Nephron (organoid): Measurements from ENCODE around the gene SEMA3G.

Experiments used
- H3K27ac Mint-ChIP-seq, 3 experiments: 2 replicates each; pipeline ENCODE4 v1.8.0; 2020; ENCODE audit warnings: mixed read lengths in 3 of 3, mild to moderate bottlenecking in 2 of 3, moderate library complexity in 1 of 3
- H3K27me3 Mint-ChIP-seq: 2 replicates; pipeline ENCODE4 v1.8.0; 2021; ENCODE audit warnings: low read depth, mild to moderate bottlenecking, moderate library complexity, mixed read lengths
- H3K36me3 Mint-ChIP-seq: 2 replicates; pipeline ENCODE4 v1.8.0; 2020; ENCODE audit warnings: low read depth, mixed read lengths
- H3K4me1 Mint-ChIP-seq: 2 replicates; pipeline ENCODE4 v1.8.0; 2020; ENCODE audit warnings: mixed read lengths
- H3K4me3 Mint-ChIP-seq, 3 experiments: 2 replicates each; pipeline ENCODE4 v1.8.0; 2020; ENCODE audit warnings: mild to moderate bottlenecking in 3 of 3, mixed read lengths in 3 of 3, moderate library complexity in 2 of 3
- H3K9me3 Mint-ChIP-seq: 2 replicates; pipeline ENCODE4 v1.8.0; 2020; ENCODE audit warnings: mixed read lengths
- TF ChIP-seq, protein P1 (sequence below), 3 experiments: fragments of 200-600 bp; sonication (generic); IDR thresholded peaks; one replicate each; pipeline ENCODE4 v1.5.0; 2021; ENCODE audit warnings: antibody characterized with exemption in 3 of 3; ENCODE audit not compliant: unreplicated experiment in 3 of 3

The SEMA3G gene

DNA sequence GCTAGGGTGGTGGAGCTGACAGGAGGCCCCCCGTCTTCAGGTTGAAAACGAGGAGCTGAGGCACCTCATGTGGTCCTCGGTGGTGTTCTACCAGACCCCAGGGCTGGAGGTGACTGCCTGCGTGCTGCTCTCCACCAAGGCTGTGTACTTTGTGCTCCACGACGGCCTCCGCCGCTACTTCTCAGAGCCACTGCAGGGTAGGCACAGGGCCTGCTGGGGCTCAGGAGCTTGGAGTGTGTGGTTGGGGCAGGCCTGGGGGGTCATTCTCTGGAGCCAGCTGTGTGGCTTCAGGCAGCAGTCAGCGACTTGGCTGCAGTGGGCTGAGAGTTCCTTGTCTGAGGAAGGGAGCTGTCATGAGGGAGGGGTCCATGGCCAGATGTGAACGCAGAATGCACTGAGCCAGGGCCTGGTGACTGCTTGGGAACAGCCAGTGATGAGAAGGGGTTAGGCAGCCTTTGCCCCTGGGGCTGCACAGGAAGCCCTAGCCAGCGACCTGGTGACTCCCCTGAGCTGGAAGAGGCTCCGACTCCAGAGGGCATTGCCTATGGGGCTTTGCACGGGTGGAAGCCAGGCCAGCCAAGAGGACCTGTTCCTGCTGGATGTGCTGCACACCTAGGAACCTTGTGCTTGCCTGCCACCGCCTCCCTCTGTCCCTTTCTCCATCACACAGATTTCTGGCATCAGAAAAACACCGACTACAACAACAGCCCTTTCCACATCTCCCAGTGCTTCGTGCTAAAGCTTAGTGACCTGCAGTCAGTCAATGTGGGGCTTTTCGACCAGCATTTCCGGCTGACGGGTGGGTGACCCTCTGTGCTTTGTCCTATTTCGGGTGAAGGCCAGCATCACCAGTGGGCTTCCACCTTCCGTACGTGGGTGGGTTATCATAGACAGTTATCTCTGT, 45.4 kb upstream of the SEMA3G start:
- H3K36me3 Mint-ChIP-seq, result peaks cover 34% of the 10 kb centered on the region
- TF ChIP-seq, protein P1, sequence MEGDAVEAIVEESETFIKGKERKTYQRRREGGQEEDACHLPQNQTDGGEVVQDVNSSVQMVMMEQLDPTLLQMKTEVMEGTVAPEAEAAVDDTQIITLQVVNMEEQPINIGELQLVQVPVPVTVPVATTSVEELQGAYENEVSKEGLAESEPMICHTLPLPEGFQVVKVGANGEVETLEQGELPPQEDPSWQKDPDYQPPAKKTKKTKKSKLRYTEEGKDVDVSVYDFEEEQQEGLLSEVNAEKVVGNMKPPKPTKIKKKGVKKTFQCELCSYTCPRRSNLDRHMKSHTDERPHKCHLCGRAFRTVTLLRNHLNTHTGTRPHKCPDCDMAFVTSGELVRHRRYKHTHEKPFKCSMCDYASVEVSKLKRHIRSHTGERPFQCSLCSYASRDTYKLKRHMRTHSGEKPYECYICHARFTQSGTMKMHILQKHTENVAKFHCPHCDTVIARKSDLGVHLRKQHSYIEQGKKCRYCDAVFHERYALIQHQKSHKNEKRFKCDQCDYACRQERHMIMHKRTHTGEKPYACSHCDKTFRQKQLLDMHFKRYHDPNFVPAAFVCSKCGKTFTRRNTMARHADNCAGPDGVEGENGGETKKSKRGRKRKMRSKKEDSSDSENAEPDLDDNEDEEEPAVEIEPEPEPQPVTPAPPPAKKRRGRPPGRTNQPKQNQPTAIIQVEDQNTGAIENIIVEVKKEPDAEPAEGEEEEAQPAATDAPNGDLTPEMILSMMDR (IDR thresholded peaks at IDR 0.05; ENCODE audit: unreplicated experiment in 3 of 3), result no peak
- H3K27ac Mint-ChIP-seq, result peak overlapping the region in 1 of 3 experiments; percentile 1
- peaks cover 5% of the 10 kb centered on the region for H3K4me1 Mint-ChIP-seq
- no peaks in the 10 kb centered on the region for H3K27me3 Mint-ChIP-seq
- H3K4me3 Mint-ChIP-seq, result no peak overlapping the region
- no peaks in the 10 kb centered on the region for H3K9me3 Mint-ChIP-seq

DNA sequence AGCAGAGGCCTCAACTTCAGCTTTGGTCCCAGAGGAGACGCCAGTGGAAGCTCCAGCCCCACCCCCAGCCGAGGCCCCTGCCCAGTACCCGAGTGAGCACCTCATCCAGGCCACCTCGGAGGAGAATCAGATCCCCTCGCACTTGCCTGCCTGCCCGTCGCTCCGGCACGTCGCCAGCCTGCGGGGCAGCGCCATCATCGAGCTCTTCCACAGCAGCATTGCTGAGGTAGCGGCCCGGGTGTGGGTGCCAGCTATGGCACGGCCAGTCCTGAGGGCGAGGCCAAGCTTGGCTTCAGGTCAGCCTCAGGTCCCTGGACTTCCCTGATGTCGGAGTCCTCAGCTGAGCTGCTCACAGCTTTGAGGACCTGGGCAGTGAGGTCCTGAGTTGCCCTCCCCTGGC, 44.5 kb upstream of the SEMA3G start:
- H3K9me3 Mint-ChIP-seq, result no peaks in the 10 kb centered on the region
- no peak overlapping the region for H3K4me3 Mint-ChIP-seq
- H3K4me1 Mint-ChIP-seq, result peaks cover 11% of the 10 kb centered on the region
- no peak overlapping the region for H3K27ac Mint-ChIP-seq
- TF ChIP-seq, protein P1 (IDR thresholded peaks at IDR 0.05; ENCODE audit: unreplicated experiment in 3 of 3), result no peak
- H3K36me3 Mint-ChIP-seq, result peaks cover 35% of the 10 kb centered on the region
- no peaks in the 10 kb centered on the region for H3K27me3 Mint-ChIP-seq

DNA sequence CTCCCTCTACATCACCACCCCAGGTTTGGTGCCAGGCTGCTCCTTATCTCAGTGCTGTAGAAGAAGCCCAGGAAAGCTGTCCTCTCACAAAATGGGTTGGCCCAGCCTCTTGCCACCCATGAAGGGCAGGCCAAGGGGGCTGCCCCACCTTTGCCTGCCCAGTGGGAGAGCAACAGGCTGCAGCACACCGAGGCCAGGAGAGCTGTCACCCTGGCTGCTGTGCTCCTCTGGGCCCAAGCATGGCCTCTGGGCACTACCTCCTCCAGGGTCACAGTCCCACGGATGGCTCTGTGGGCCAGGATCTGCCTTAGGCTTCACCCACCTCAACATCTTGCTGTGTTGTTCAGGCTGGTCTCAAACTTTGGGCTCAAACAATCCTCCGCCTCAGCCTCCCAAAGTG, 43.8 kb upstream of the SEMA3G start:
- TF ChIP-seq, protein P1 (IDR thresholded peaks at IDR 0.05; ENCODE audit: unreplicated experiment in 3 of 3), result no peak
- Mint-ChIP-seq H3K9me3 (no peaks in the 10 kb centered on the region), H3K4me3 (no peak overlapping the region), H3K27ac (no peak overlapping the region), H3K4me1 (peaks cover 19% of the 10 kb centered on the region), H3K27me3 (no peaks in the 10 kb centered on the region), H3K36me3 (peaks cover 39% of the 10 kb centered on the region)

DNA sequence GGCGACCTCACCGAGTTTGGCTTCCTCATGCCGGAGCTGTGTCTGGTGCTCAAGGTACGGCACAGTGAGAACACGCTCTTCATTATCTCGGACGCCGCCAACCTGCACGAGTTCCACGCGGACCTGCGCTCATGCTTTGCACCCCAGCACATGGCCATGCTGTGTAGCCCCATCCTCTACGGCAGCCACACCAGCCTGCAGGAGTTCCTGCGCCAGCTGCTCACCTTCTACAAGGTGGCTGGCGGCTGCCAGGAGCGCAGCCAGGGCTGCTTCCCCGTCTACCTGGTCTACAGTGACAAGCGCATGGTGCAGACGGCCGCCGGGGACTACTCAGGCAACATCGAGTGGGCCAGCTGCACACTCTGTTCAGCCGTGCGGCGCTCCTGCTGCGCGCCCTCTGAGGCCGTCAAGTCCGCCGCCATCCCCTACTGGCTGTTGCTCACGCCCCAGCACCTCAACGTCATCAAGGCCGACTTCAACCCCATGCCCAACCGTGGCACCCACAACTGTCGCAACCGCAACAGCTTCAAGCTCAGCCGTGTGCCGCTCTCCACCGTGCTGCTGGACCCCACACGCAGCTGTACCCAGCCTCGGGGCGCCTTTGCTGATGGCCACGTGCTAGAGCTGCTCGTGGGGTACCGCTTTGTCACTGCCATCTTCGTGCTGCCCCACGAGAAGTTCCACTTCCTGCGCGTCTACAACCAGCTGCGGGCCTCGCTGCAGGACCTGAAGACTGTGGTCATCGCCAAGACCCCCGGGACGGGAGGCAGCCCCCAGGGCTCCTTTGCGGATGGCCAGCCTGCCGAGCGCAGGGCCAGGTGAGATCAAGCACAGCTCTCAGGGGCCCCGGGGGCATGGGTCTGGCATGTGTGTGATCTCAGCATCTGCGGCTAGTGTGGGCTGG, 43.1 kb upstream of the SEMA3G start:
- Mint-ChIP-seq H3K4me1 (peaks cover 26% of the 10 kb centered on the region), H3K4me3 (no peak overlapping the region), H3K27ac (no peak overlapping the region), H3K27me3 (no peaks in the 10 kb centered on the region), H3K36me3 (peaks cover 40% of the 10 kb centered on the region), H3K9me3 (no peaks in the 10 kb centered on the region)
- TF ChIP-seq, protein P1 (IDR thresholded peaks at IDR 0.05; ENCODE audit: unreplicated experiment in 3 of 3), result no peak

DNA sequence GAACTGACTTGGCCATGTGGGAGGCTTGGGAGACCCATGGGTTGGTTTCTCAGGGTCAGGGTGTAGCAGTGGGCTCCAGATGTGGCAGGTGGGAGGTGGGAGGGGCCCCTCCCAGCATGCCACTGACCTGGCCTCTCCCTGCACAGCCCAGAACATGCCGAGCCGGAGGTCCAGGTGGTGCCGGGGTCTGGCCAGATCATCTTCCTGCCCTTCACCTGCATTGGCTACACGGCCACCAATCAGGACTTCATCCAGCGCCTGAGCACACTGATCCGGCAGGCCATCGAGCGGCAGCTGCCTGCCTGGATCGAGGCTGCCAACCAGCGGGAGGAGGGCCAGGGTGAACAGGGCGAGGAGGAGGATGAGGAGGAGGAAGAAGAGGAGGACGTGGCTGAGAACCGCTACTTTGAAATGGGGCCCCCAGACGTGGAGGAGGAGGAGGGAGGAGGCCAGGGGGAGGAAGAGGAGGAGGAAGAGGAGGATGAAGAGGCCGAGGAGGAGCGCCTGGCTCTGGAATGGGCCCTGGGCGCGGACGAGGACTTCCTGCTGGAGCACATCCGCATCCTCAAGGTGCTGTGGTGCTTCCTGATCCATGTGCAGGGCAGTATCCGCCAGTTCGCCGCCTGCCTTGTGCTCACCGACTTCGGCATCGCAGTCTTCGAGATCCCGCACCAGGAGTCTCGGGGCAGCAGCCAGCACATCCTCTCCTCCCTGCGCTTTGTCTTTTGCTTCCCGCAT, 42.3 kb upstream of the SEMA3G start:
- Mint-ChIP-seq H3K27me3 (no peaks in the 10 kb centered on the region), H3K9me3 (no peaks in the 10 kb centered on the region), H3K36me3 (peaks cover 40% of the 10 kb centered on the region), H3K4me1 (peaks cover 27% of the 10 kb centered on the region), H3K4me3 (no peak overlapping the region), H3K27ac (no peak overlapping the region)
- TF ChIP-seq, protein P1 (IDR thresholded peaks at IDR 0.05; ENCODE audit: unreplicated experiment in 3 of 3), result no peak
